B cell (primary cell): Measurements from ENCODE around the gene HIPK2. TPM values are rescaled to one million over a fixed set of nuclear protein-coding genes. Genes with fewer than 3 reads are reported as not detected.

ENCODE experiments used
- ATAC-seq: fragments of 200-7000 bp; cut with Tn5 transposase; one replicate; pipeline ENCODE4 v1.10.0; 2021; ENCODE audit warnings: low read depth, mild to moderate bottlenecking, moderate number of reproducible peaks, moderate library complexity
- CTCF ChIA-PET: fragments of 350-600 bp; sonication (Branson Sonifier 250); formaldehyde crosslinking; loops from one replicate; lab custom pipeline; 2021; ENCODE audit warnings: antibody characterized with exemption, inconsistent platforms; lab: Charles Lee
- POLR2A ChIA-PET: fragments of 350-600 bp; sonication (Branson Sonifier 250); formaldehyde crosslinking; loops from one replicate; lab custom pipeline; 2021; ENCODE audit warnings: antibody characterized with exemption; lab: Charles Lee
- DNase-seq: peaks from one replicate; pipeline ENCODE4 v3.0.0; 2013
- H2AFZ ChIP-seq: 2 replicates; pipeline ENCODE4 v1.6.1; 2012; ENCODE audit warnings: mild to moderate bottlenecking, low read depth, low read length; ENCODE audit not compliant: insufficient read depth, poor library complexity, severe bottlenecking
- H3K27ac ChIP-seq, 2 donors: 1 replicate in 1 of 2; 2 replicates in 1 of 2; pipeline ENCODE4 v1.5.1; 2012 to 2013; ENCODE audit warnings: low read length in 2 of 2, mild to moderate bottlenecking in 2 of 2, moderate library complexity in 1 of 2
- H3K27me3 ChIP-seq, 4 experiments: fragments of 200-600 bp in 1 of 4; sonication (generic) in 1 of 4; replicated peaks in 1 of 4; 1 replicate in 2 of 4; 2 replicates in 2 of 4; pipeline versions ENCODE4 v1.6.1 to v1.7.0; 2013 to 2016; ENCODE audit warnings: low read length in 3 of 4, mild to moderate bottlenecking in 2 of 4, mixed read lengths in 1 of 4, moderate library complexity in 1 of 4; ENCODE audit not compliant: insufficient read depth in 4 of 4, control insufficient read depth in 3 of 4; ENCODE audit errors: control extremely low read depth in 1 of 4
- H3K36me3 ChIP-seq, 2 experiments: replicated peaks in 1 of 2; 1 replicate in 1 of 2; 2 replicates in 1 of 2; pipeline versions ENCODE4 v1.6.1 to v1.7.1; 2013; ENCODE audit warnings: low read length in 1 of 2; ENCODE audit not compliant: insufficient read depth in 2 of 2, control insufficient read depth in 1 of 2; ENCODE audit errors: control extremely low read depth in 1 of 2, extremely low read depth in 1 of 2
- H3K4me1 ChIP-seq, 2 donors: fragments of 200-600 bp in 1 of 2; sonication (generic) in 1 of 2; 1 replicate in 1 of 2; 2 replicates in 1 of 2; pipeline versions ENCODE4 v1.5.1 to v1.6.1; 2013 to 2017; ENCODE audit warnings: low read length in 2 of 2; ENCODE audit not compliant: control insufficient read depth in 2 of 2, insufficient read depth in 2 of 2
- H3K4me2 ChIP-seq: replicated peaks from 2 replicates; pipeline ENCODE3; 2012; ENCODE audit warnings: mild to moderate bottlenecking, low read depth, low read length; ENCODE audit not compliant: poor library complexity, severe bottlenecking
- H3K4me3 ChIP-seq, 5 experiments: fragments of 200-600 bp in 1 of 5; sonication (generic) in 1 of 5; 1 replicate in 3 of 5; 2 replicates in 2 of 5; pipeline versions ENCODE4 v1.5.1 to v1.7.0; 2011 to 2016; ENCODE audit warnings: low read length in 4 of 5, mild to moderate bottlenecking in 4 of 5, low read depth in 2 of 5, control low read depth in 1 of 5, moderate library complexity in 1 of 5; ENCODE audit not compliant: insufficient read depth in 1 of 5; ENCODE audit errors: control extremely low read depth in 1 of 5, extremely low read depth in 1 of 5
- H3K79me2 ChIP-seq: fragments of 200-600 bp; sonication (generic); one replicate; pipeline ENCODE4 v1.6.0; 2016; ENCODE audit warnings: low read length; ENCODE audit not compliant: control insufficient read depth, insufficient read depth
- H3K9ac ChIP-seq: fragments of 200-600 bp; sonication (generic); 2 replicates; pipeline ENCODE4 v1.6.1; 2017; ENCODE audit warnings: mild to moderate bottlenecking, low read length, moderate library complexity
- H3K9me3 ChIP-seq, 3 donors: one replicate each; pipeline versions ENCODE4 v1.6.1 to v1.7.1; 2013; ENCODE audit warnings: low read length in 2 of 3; ENCODE audit not compliant: control insufficient read depth in 2 of 3, insufficient read depth in 1 of 3; ENCODE audit errors: control extremely low read depth in 1 of 3
- H4K20me1 ChIP-seq: 2 replicates; pipeline ENCODE4 v1.6.0; 2012; ENCODE audit warnings: mild to moderate bottlenecking, low read length; ENCODE audit not compliant: insufficient read depth, control insufficient read depth, poor library complexity, severe bottlenecking
- H3K27ac Mint-ChIP-seq: one replicate; pipeline ENCODE4 v1.8.0; 2021; ENCODE audit warnings: mixed read lengths
- H3K27me3 Mint-ChIP-seq: one replicate; pipeline ENCODE4 v1.8.0; 2021; ENCODE audit warnings: mixed read lengths
- H3K4me1 Mint-ChIP-seq: one replicate; pipeline ENCODE4 v1.8.0; 2021; ENCODE audit warnings: mixed read lengths
- H3K4me3 Mint-ChIP-seq: one replicate; pipeline ENCODE4 v1.8.0; 2021; ENCODE audit warnings: mixed read lengths
- H3K9me3 Mint-ChIP-seq: one replicate; pipeline ENCODE4 v1.8.0; 2022; ENCODE audit warnings: mixed read lengths; ENCODE audit not compliant: insufficient read depth
- EZH2 ChIP-seq: IDR thresholded peaks from 2 replicates; pipeline ENCODE4 v1.6.1; 2012; ENCODE audit warnings: borderline replicate concordance, low read depth, mild to moderate bottlenecking, moderate library complexity, low read length; ENCODE audit not compliant: insufficient read depth, poor library complexity, severe bottlenecking
- WGBS: methylation state at CpG from one replicate; pipeline ENCODE4 v1.1.5; 2013; ENCODE audit warnings: missing lambda C conversion rate; ENCODE audit not compliant: insufficient coverage; 5-methylcytosine and 5-hydroxymethylcytosine counted together
- intact Hi-C: fragments of 100-400 bp; cut with micrococcal nuclease; formaldehyde crosslinking; loops from one replicate; pipeline ENCODE4 v1.10.0; 2022
- polyA plus RNA-seq: library from polyadenylated mRNA; depleted of rRNA; stranded (reverse); fragments of >200 nt; gene quantifications from 2 replicates; pipeline ENCODE4 v1.2.3, GENCODE V29; 2012
- total RNA-seq, 2 donors: library from RNA; stranded (reverse); fragments of 120-200 nt in 1 of 2; gene quantifications; 1 replicate in 1 of 2; 2 replicates in 1 of 2; pipeline versions ENCODE4 v1.2.3 to v1.2.4, GENCODE V29; 2013 to 2022
- TF ChIP-seq, protein P1 (sequence below): fragments of 200-600 bp; IDR thresholded peaks from one replicate; pipeline ENCODE4 v1.8.0; 2022; ENCODE audit warnings: antibody characterized with exemption, mild to moderate bottlenecking

The HIPK2 gene
- total and polyA plus RNA-seq, 2 donors (not counting 1 experiment from before 2014, with no cell fraction given): 6.8 to 58.2 TPM

DNA sequence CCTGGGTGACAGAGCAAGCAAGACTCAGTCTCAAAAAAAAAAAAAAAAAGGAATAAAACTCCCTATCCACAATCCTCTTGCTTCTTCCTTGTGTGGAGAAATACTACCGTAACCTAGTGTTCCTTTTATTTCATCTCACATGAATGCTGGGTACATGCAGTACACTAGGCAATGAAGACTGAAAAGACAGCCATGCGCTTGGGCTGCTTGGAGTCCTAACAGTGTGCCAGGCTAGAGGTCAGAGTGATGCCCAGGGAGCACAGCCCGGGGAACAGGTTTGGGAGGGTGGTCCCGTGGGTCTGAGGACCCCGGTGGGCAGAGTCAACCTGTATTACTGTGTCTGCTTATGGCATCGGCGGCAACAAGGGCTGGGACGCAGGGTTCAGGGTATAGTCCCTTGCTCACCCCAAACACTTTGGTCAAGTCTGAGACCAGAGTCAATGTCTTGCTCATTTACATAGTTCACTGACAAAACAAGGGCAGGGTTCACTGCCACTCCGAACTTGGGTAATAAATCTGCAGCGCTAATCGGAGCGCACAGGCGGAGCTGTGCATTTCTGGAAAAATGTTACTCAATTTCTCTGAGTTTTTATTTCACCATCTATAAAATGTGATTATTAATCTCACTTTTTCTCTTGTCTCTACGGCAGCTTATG lies 136.3 kb downstream of the HIPK2 start:
- Mint-ChIP-seq H3K27me3 (no peaks in the 10 kb centered on the region), H3K9me3 (no peaks in the 10 kb centered on the region), H3K4me3 (no peak overlapping the region), H3K4me1 (peaks cover 4% of the 10 kb centered on the region), H3K27ac (no peak overlapping the region)
- H3K36me3 ChIP-seq: no peaks in the 10 kb centered on the region
- ChIA-PET CTCF (interaction anchor here (9.6 kb wide), 1 partner anchor 361 kb away, joined by 269 read pairs; no protein-coding TSS in a partner anchor), POLR2A (no interaction called here)
- H3K4me2 ChIP-seq: no peak overlapping the region
- H4K20me1 ChIP-seq: no peaks in the 10 kb centered on the region
- H3K4me3 ChIP-seq: no peak overlapping the region
- 97% methylated on average over 7 of the region's 14 CpGs for WGBS
- peaks cover 3% of the 10 kb centered on the region for H3K79me2 ChIP-seq
- H2AFZ ChIP-seq: no peak overlapping the region
- ATAC-seq: no peak
- no peaks in the 10 kb centered on the region for H3K9me3 ChIP-seq
- DNase-seq: no peak
- H3K4me1 ChIP-seq: peaks cover 1 to 6% of the 10 kb centered on the region in 2 donors
- H3K27ac ChIP-seq: no peak overlapping the region
- TF ChIP-seq, protein P1, sequence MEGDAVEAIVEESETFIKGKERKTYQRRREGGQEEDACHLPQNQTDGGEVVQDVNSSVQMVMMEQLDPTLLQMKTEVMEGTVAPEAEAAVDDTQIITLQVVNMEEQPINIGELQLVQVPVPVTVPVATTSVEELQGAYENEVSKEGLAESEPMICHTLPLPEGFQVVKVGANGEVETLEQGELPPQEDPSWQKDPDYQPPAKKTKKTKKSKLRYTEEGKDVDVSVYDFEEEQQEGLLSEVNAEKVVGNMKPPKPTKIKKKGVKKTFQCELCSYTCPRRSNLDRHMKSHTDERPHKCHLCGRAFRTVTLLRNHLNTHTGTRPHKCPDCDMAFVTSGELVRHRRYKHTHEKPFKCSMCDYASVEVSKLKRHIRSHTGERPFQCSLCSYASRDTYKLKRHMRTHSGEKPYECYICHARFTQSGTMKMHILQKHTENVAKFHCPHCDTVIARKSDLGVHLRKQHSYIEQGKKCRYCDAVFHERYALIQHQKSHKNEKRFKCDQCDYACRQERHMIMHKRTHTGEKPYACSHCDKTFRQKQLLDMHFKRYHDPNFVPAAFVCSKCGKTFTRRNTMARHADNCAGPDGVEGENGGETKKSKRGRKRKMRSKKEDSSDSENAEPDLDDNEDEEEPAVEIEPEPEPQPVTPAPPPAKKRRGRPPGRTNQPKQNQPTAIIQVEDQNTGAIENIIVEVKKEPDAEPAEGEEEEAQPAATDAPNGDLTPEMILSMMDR: no peak
- no peaks in the 10 kb centered on the region for H3K27me3 ChIP-seq
- intact Hi-C loops: no loop called here
- no peak overlapping the region for H3K9ac ChIP-seq

DNA sequence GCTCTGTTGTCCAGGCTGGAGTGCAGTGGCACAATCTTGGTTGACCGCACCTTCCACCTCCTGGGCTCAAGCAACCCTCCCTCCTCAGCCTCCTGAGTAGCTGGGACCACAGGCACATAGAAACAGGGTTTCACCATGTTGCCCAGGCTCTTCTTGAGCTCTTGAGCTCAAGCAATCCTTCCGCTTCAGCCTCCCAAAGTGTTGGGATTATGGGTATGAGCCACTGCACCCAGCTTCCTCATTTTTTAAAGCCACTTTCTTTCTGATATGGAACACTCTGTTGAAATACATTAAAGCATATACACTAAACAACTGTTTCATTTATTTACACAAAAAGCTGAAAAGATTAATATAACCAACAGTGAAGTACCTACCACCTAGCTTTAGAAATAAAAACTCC lies 137.1 kb downstream of the HIPK2 start:
- no CpG with 5 or more reads among the region's 2 CpGs for WGBS
- no peaks in the 10 kb centered on the region for H3K9me3 Mint-ChIP-seq
- no peaks in the 10 kb centered on the region for H3K36me3 ChIP-seq
- H3K27me3 Mint-ChIP-seq: no peaks in the 10 kb centered on the region
- H3K27ac ChIP-seq: no peak overlapping the region
- no peak overlapping the region for H3K4me3 ChIP-seq
- no peak overlapping the region for H3K9ac ChIP-seq
- ATAC-seq: no peak
- POLR2A ChIA-PET: no interaction called here
- no peak for DNase-seq
- CTCF ChIA-PET: interaction anchor here (9.6 kb wide), 1 partner anchor 362 kb away, joined by 269 read pairs; no protein-coding TSS in a partner anchor
- no peaks in the 10 kb centered on the region for H3K4me1 ChIP-seq
- no peak overlapping the region for H3K4me2 ChIP-seq
- H4K20me1 ChIP-seq: no peaks in the 10 kb centered on the region
- H3K27me3 ChIP-seq: no peaks in the 10 kb centered on the region
- H3K4me3 Mint-ChIP-seq: no peak overlapping the region
- H3K9me3 ChIP-seq: no peaks in the 10 kb centered on the region
- no peak for TF ChIP-seq EZH2
- TF ChIP-seq, protein P1: no peak
- H3K79me2 ChIP-seq: peaks cover 3% of the 10 kb centered on the region
- no peak overlapping the region for H2AFZ ChIP-seq
- H3K27ac Mint-ChIP-seq: no peak overlapping the region
- H3K4me1 Mint-ChIP-seq: no peaks in the 10 kb centered on the region
- intact Hi-C loops: no loop called here
